Lower lobe of right lung (tissue), 2 donors: ENCODE data around the gene ANKRD6. TPM values are rescaled to one million over a fixed set of nuclear protein-coding genes. Genes with fewer than 3 reads are reported as not detected.

Source experiments
- ATAC-seq, 2 donors: fragments of 200-7000 bp; cut with Tn5 transposase; one replicate each; pipeline ENCODE4 v1.9.1; 2020 to 2022; ENCODE audit warnings: mild to moderate bottlenecking in 2 of 2, moderate library complexity in 2 of 2
- DNase-seq: peaks from one replicate; pipeline ENCODE4 v3.0.0-alpha.2; 2020
- H3K27ac ChIP-seq: fragments of 200-600 bp; one replicate; pipeline ENCODE4 v1.8.0; 2022
- H3K27me3 ChIP-seq: fragments of 200-600 bp; one replicate; pipeline ENCODE4 v1.8.0; 2022; ENCODE audit warnings: low read depth
- H3K36me3 ChIP-seq: fragments of 200-600 bp; one replicate; pipeline ENCODE4 v1.8.0; 2022; ENCODE audit warnings: mild to moderate bottlenecking
- H3K4me1 ChIP-seq: fragments of 200-600 bp; one replicate; pipeline ENCODE4 v1.8.0; 2022
- H3K4me3 ChIP-seq: fragments of 200-600 bp; one replicate; pipeline ENCODE4 v1.8.0; 2022; ENCODE audit warnings: mild to moderate bottlenecking
- H3K9me3 ChIP-seq: fragments of 200-600 bp; one replicate; pipeline ENCODE4 v1.8.0; 2022
- CTCF ChIP-seq: fragments of 200-600 bp; IDR thresholded peaks from one replicate; pipeline ENCODE4 v1.8.0; 2022; ENCODE audit warnings: antibody characterized with exemption, mild to moderate bottlenecking
- intact Hi-C: fragments of 100-400 bp; cut with DNase I; formaldehyde crosslinking; loops from one replicate; pipeline ENCODE4 v1.11.0; 2022
- total RNA-seq: library from RNA; stranded (reverse); fragmentation: NEBNext Ultra II Directional; extraction: Animal tissue kit (Norgen Biotek cat#: 25700); gene quantifications from one replicate; pipeline ENCODE4 v1.2.1, GENCODE V29; 2021
- donor health status: DM: no; HTN: yes; CAD: no; lungs with severe emphysema.

The ANKRD6 gene
- total RNA-seq, 1 donor from 2014 or later, result 17.7 TPM

GRCh38 chr6:89660981-89661380 is 228.0 kb downstream of the ANKRD6 start:
- Histone ChIP-seq H3K9me3 (no peaks in the 10 kb centered on the region), H3K27ac (no peak overlapping the region), H3K4me1 (no peaks in the 10 kb centered on the region), H3K4me3 (no peak overlapping the region), H3K36me3 (peaks cover 98% of the 10 kb centered on the region), H3K27me3 (no peaks in the 10 kb centered on the region)
- TF ChIP-seq CTCF, result no peak
- ATAC-seq, result no peak
- no peak for DNase-seq
- intact Hi-C loops, result no loop called here

DNA sequence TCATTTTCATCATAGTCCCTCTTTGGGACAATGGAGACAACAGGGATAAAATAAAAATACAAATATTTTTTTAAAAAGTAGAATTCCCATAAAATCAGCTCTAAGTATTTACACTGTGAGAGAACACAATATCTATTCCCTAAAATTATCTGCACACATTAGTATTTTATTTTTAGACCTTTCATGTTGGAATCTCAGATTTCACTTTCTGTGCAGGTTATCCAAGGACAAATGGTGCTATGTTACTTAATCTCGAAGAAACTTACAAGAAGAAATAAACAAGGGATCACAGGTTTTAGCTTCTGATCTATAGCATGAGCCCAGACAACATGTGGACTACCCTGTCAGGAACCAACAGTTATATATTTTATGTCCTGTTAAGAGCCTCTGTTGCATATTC is 228.6 kb downstream of the ANKRD6 start:
- Histone ChIP-seq H3K27me3 (no peaks in the 10 kb centered on the region), H3K36me3 (peaks cover 98% of the 10 kb centered on the region), H3K9me3 (no peaks in the 10 kb centered on the region), H3K4me3 (no peak overlapping the region), H3K4me1 (no peaks in the 10 kb centered on the region), H3K27ac (no peak overlapping the region)
- no peak for TF ChIP-seq CTCF
- intact Hi-C loops, result no loop called here
- DNase-seq, result no peak
- no peak for ATAC-seq

GRCh38 chr6:89662659-89663223 is 229.8 kb downstream of the ANKRD6 start:
- DNase-seq (no peak), ATAC-seq (no peak)
- Histone ChIP-seq H3K9me3 (no peaks in the 10 kb centered on the region), H3K27ac (no peak overlapping the region), H3K27me3 (no peaks in the 10 kb centered on the region), H3K4me1 (no peaks in the 10 kb centered on the region), H3K36me3 (peaks cover 98% of the 10 kb centered on the region), H3K4me3 (no peak overlapping the region)
- TF ChIP-seq CTCF, result no peak
- intact Hi-C loops, result no loop called here

- Histone ChIP-seq H3K27me3 (no peaks in the 10 kb centered on the region), H3K36me3 (peaks cover 89% of the 10 kb centered on the region), H3K4me3 (no peak overlapping the region), H3K27ac (no peak overlapping the region), H3K9me3 (no peaks in the 10 kb centered on the region), H3K4me1 (no peaks in the 10 kb centered on the region)
- no peak for TF ChIP-seq CTCF
- DNase-seq, result no peak
- ATAC-seq, result no peak
- intact Hi-C loops, result no loop called here
Observed at GRCh38 chr6:89667872-89668556, 235.1 kb downstream of the ANKRD6 start.

DNA sequence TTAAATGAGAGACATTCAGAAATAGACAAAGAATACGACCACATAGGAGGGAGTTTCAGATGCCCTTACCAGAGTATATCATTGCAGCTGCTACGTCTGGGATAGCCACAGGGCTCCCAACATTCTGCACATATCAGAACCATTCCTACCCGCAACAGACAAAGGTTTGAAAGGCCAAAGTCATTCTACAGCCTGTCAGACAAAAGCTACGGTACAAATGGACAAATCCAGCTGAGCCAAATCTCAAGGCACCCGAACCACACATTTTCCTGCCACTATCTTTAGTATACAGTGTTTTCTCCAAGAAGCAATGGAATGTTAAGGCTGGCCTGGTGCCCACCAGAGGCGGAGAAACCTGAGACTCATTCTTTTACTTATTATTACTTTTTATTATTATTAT is 236.1 kb downstream of the ANKRD6 start:
- H3K27me3 ChIP-seq, result no peaks in the 10 kb centered on the region
- intact Hi-C loops, result no loop called here
- ATAC-seq, result no peak
- no peak for TF ChIP-seq CTCF
- H3K9me3 ChIP-seq, result no peaks in the 10 kb centered on the region
- peaks cover 89% of the 10 kb centered on the region for H3K36me3 ChIP-seq
- no peak overlapping the region for H3K4me3 ChIP-seq
- H3K4me1 ChIP-seq, result no peaks in the 10 kb centered on the region
- H3K27ac ChIP-seq, result no peak overlapping the region
- DNase-seq, result no peak
